Activated CD4-positive, alpha-beta memory T cell treated with anti-CD3 and anti-CD28 coated beads for 36 hours (primary cell): ENCODE measurements around the gene FAM107B. TPM values are rescaled to one million over a fixed set of nuclear protein-coding genes. Genes with fewer than 3 reads are reported as not detected.

Experiments
- CTCF ChIA-PET: fragments of 350-600 bp; sonication (Branson Sonifier 250); formaldehyde crosslinking; loops from one replicate; lab custom pipeline; 2021; ENCODE audit warnings: antibody characterized with exemption, inconsistent platforms; lab: Charles Lee
- POLR2A ChIA-PET: fragments of 350-600 bp; sonication (Branson Sonifier 250); formaldehyde crosslinking; loops from one replicate; lab custom pipeline; 2021; ENCODE audit warnings: antibody characterized with exemption; lab: Charles Lee
- DNase-seq: peaks from one replicate; pipeline ENCODE4 v3.0.0-alpha.2; 2020
- H3K27ac Mint-ChIP-seq: one replicate; pipeline ENCODE4 v1.8.0; 2021; ENCODE audit warnings: mixed read lengths
- H3K27me3 Mint-ChIP-seq: one replicate; pipeline ENCODE4 v1.8.0; 2021; ENCODE audit warnings: mixed read lengths
- H3K36me3 Mint-ChIP-seq: one replicate; pipeline ENCODE4 v1.8.0; 2021; ENCODE audit warnings: mixed read lengths
- H3K4me1 Mint-ChIP-seq: one replicate; pipeline ENCODE4 v1.8.0; 2021; ENCODE audit warnings: low read depth, mixed read lengths
- H3K4me3 Mint-ChIP-seq: one replicate; pipeline ENCODE4 v1.8.0; 2021; ENCODE audit warnings: mild to moderate bottlenecking, mixed read lengths
- H3K9me3 Mint-ChIP-seq: one replicate; pipeline ENCODE4 v1.8.0; 2021; ENCODE audit warnings: mixed read lengths
- intact Hi-C: fragments of 100-400 bp; cut with micrococcal nuclease; formaldehyde crosslinking; loops from one replicate; pipeline ENCODE4 v1.15.1; 2023
- total RNA-seq, 2 experiments: library from RNA; stranded (reverse); gene quantifications; one replicate each; pipeline ENCODE4 v1.2.3, GENCODE V29; 2021

Gene FAM107B
- total RNA-seq, 2 experiments from 2014 or later, result 132 to 138 TPM

- Mint-ChIP-seq H3K4me3 (no peak overlapping the region), H3K27ac (peak overlapping the region; percentile 90), H3K4me1 (peaks cover 91% of the 10 kb centered on the region), H3K27me3 (no peaks in the 10 kb centered on the region), H3K36me3 (peaks cover 39% of the 10 kb centered on the region), H3K9me3 (no peaks in the 10 kb centered on the region)
- ChIA-PET CTCF (no interaction called here), POLR2A (interaction anchor here (0.7 to 1.0 kb wide), 2 partner anchors 12 to 17 kb away, joined by 3 read pairs; no protein-coding TSS in a partner anchor)
- peak; percentile 43 for DNase-seq
- intact Hi-C loops, result loop anchor here (10.0 kb wide), 1 partner anchor 382 kb away; no protein-coding TSS in a partner anchor
Measured at GRCh38 chr10:14566498-14566897, 208.2 kb downstream of the FAM107B start.

GRCh38 chr10:14565199-14565598 lies 209.5 kb downstream of the FAM107B start:
- DNase-seq, result no peak
- peaks cover 31% of the 10 kb centered on the region for H3K36me3 Mint-ChIP-seq
- peaks cover 92% of the 10 kb centered on the region for H3K4me1 Mint-ChIP-seq
- H3K27me3 Mint-ChIP-seq, result no peaks in the 10 kb centered on the region
- no peak overlapping the region for H3K4me3 Mint-ChIP-seq
- H3K9me3 Mint-ChIP-seq, result no peaks in the 10 kb centered on the region
- CTCF ChIA-PET, result no interaction called here
- peak overlapping the region; percentile 90 for H3K27ac Mint-ChIP-seq
- POLR2A ChIA-PET, result interaction anchor here (1.2 to 1.6 kb wide), 4 partner anchors 11 to 40 kb away, joined by 3 to 4 read pairs (median 3); no protein-coding TSS in a partner anchor
- intact Hi-C loops, result loop anchor here (10.0 kb wide), 1 partner anchor 380 kb away; no protein-coding TSS in a partner anchor

GRCh38 chr10:14564268-14564744 lies 210.4 kb downstream of the FAM107B start:
- CTCF ChIA-PET, result interaction anchor here (1.1 to 1.3 kb wide), 2 partner anchors 20 to 27 kb away, joined by 3 to 4 read pairs; no protein-coding TSS in a partner anchor
- intact Hi-C loops, result loop anchor here (5.0 to 10.0 kb wide), 3 partner anchors 313 to 388 kb away; partner anchors contain the start of genes DCLRE1C and SUV39H2

DNA sequence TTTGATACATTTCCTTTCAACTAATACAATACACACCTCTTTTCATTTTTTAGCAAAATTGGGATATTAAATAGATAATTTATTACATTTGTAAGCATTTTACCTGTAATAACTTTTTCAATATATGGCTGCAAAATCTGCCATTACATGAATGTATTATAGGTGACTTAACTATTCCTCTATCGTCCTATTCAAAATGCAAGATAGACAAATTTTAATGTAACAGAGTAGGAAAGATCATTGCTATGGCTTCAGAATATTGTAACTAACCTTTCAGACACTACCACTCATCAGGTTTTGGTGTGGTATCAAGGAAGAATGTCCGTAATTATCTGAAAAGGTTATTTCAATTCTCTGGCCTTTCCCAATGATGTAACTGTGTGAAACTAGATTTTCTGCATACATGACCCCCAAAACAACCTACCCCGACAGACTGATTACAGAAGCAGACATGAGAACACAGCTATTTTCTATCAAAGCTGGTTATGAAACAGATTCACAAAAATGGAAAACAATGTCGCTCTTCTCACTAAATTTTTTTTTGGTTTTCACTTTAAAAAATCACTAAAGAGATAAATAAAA lies 211.2 kb downstream of the FAM107B start:
- ChIA-PET CTCF (interaction anchor here (1.1 to 2.7 kb wide), 6 partner anchors 10 to 274 kb away, joined by 3 to 11 read pairs (median 4); partner anchors contain the start of genes CDNF, HSPA14 and MSANTD7), POLR2A (interaction anchor here (1.0 to 2.8 kb wide), 6 partner anchors 9 to 274 kb away, joined by 3 to 11 read pairs (median 4); partner anchors contain the start of genes CDNF, HSPA14 and MSANTD7)
- intact Hi-C loops, result loop anchor here (5.0 to 10.0 kb wide), 3 partner anchors 314 to 389 kb away; partner anchors contain the start of genes DCLRE1C and SUV39H2
- Mint-ChIP-seq H3K27ac (peak overlapping the region; percentile 90), H3K9me3 (no peaks in the 10 kb centered on the region), H3K4me1 (peaks cover 91% of the 10 kb centered on the region), H3K4me3 (peak overlapping the region; percentile 50), H3K36me3 (peaks cover 33% of the 10 kb centered on the region), H3K27me3 (no peaks in the 10 kb centered on the region)
- DNase-seq, result no peak

More at GRCh38 chr10:14564268-14564744, 210.4 kb downstream of the FAM107B start:
- Mint-ChIP-seq H3K9me3 (no peaks in the 10 kb centered on the region), H3K4me3 (peak overlapping the region; percentile 61), H3K36me3 (peaks cover 33% of the 10 kb centered on the region), H3K27me3 (no peaks in the 10 kb centered on the region), H3K4me1 (peaks cover 91% of the 10 kb centered on the region), H3K27ac (peak overlapping the region; percentile 90)
- POLR2A ChIA-PET, result interaction anchor here (1.2 to 1.6 kb wide), 4 partner anchors 10 to 41 kb away, joined by 3 to 4 read pairs (median 3); no protein-coding TSS in a partner anchor
- DNase-seq, result peak; percentile 40

- peaks cover 91% of the 10 kb centered on the region for H3K4me1 Mint-ChIP-seq
- peak overlapping the region; percentile 49 for H3K4me3 Mint-ChIP-seq
- ChIA-PET POLR2A (interaction anchor here (1.0 to 2.8 kb wide), 7 partner anchors 9 to 275 kb away, joined by 3 to 11 read pairs (median 7); partner anchors contain the start of genes CDNF, HSPA14 and MSANTD7), CTCF (interaction anchor here (1.0 to 2.7 kb wide), 8 partner anchors 8 to 275 kb away, joined by 3 to 11 read pairs (median 5); partner anchors contain the start of genes CDNF, HSPA14 and MSANTD7)
- peak overlapping the region; percentile 90 for H3K27ac Mint-ChIP-seq
- intact Hi-C loops, result loop anchor here (5.0 to 10.0 kb wide), 3 partner anchors 314 to 389 kb away; partner anchors contain the start of genes DCLRE1C and SUV39H2
- H3K27me3 Mint-ChIP-seq, result no peaks in the 10 kb centered on the region
- DNase-seq, result no peak
- peaks cover 31% of the 10 kb centered on the region for H3K36me3 Mint-ChIP-seq
- no peaks in the 10 kb centered on the region for H3K9me3 Mint-ChIP-seq
Measured at GRCh38 chr10:14563076-14563336, 211.7 kb downstream of the FAM107B start.

DNA sequence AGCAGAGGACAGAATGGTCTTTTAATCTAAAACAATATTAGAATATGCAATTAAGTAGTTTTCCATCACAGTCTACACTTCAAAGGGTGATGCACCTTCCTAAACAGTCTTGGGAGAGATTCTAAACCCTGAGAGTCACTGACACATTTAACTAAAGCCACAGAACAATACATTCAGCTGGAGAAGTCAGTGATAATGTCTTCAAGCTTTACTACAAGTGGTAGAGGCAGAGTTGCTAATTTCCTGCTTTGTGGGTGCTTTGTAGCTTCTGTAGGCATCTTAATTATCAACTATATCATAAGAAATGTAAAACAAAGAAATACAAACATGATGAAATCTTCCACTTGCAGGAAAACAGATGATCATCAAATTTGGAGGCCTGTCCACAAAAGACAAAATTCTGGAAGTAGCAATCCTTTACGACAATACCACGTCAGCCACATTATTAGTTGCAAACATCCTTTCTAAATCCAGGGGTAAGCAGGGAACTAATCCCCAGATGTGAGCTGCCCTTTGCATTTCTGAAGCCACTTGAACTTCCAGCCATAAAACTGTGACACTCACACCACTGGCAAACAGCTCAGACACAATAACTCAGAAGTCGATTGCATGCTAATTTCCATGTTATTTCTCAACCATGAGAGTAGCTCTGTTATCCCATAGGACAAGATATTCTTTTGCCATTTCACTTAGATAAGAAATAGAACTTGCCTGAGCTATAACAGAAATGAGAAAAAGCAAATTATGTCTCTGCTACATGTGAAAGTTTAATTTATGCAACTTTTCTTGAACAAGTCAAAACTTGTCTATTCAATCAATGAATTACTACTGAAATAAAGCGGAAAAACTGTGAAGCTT lies 212.2 kb downstream of the FAM107B start:
- intact Hi-C loops, result loop anchor here (1.0 to 10.0 kb wide), 5 partner anchors 9 to 390 kb away; partner anchors contain the start of genes DCLRE1C and SUV39H2
- DNase-seq, result no peak
- Mint-ChIP-seq H3K9me3 (no peaks in the 10 kb centered on the region), H3K27ac (peak overlapping the region; percentile 90), H3K4me3 (peak overlapping the region; percentile 49), H3K27me3 (no peaks in the 10 kb centered on the region), H3K36me3 (peaks cover 28% of the 10 kb centered on the region), H3K4me1 (peaks cover 91% of the 10 kb centered on the region)
- ChIA-PET POLR2A (interaction anchor here (1.0 to 2.8 kb wide), 8 partner anchors 10 to 275 kb away, joined by 3 to 11 read pairs (median 6); partner anchors contain the start of genes CDNF, HSPA14 and MSANTD7), CTCF (interaction anchor here (1.0 to 2.7 kb wide), 9 partner anchors 9 to 275 kb away, joined by 3 to 11 read pairs (median 5); partner anchors contain the start of genes CDNF, HSPA14 and MSANTD7)

- ChIA-PET POLR2A (interaction anchor here (0.5 to 2.8 kb wide), 5 partner anchors 9 to 87 kb away, joined by 3 to 11 read pairs (median 4); no protein-coding TSS in a partner anchor), CTCF (interaction anchor here (1.0 to 2.7 kb wide), 14 partner anchors 8 to 277 kb away, joined by 3 to 11 read pairs (median 4); partner anchors contain the start of genes CDNF, HSPA14 and MSANTD7)
- H3K9me3 Mint-ChIP-seq, result no peaks in the 10 kb centered on the region
- intact Hi-C loops, result loop anchor here (1.0 to 10.0 kb wide), 9 partner anchors 11 to 391 kb away; partner anchors contain the start of genes CDNF, DCLRE1C, HSPA14 and MSANTD7
- H3K4me3 Mint-ChIP-seq, result peak overlapping the region; percentile 50
- peak overlapping the region; percentile 90 for H3K27ac Mint-ChIP-seq
- no peaks in the 10 kb centered on the region for H3K27me3 Mint-ChIP-seq
- H3K36me3 Mint-ChIP-seq, result peaks cover 16% of the 10 kb centered on the region
- peak; percentile 61 for DNase-seq
- peaks cover 93% of the 10 kb centered on the region for H3K4me1 Mint-ChIP-seq
Measured at GRCh38 chr10:14560791-14561765, 213.6 kb downstream of the FAM107B start.

- H3K9me3 Mint-ChIP-seq, result no peaks in the 10 kb centered on the region
- ChIA-PET CTCF (interaction anchor here (0.6 to 2.2 kb wide), 14 partner anchors 9 to 278 kb away, joined by 3 to 10 read pairs (median 4); partner anchors contain the start of genes CDNF, HSPA14 and MSANTD7), POLR2A (interaction anchor here (0.5 to 1.1 kb wide), 2 partner anchors 17 to 88 kb away, joined by 4 to 6 read pairs; no protein-coding TSS in a partner anchor)
- peaks cover 16% of the 10 kb centered on the region for H3K36me3 Mint-ChIP-seq
- H3K27ac Mint-ChIP-seq, result peak overlapping the region; percentile 90
- DNase-seq, result peak; percentile 92
- H3K4me3 Mint-ChIP-seq, result peak overlapping the region; percentile 51
- H3K4me1 Mint-ChIP-seq, result peaks cover 93% of the 10 kb centered on the region
- intact Hi-C loops, result loop anchor here (1.0 to 10.0 kb wide), 9 partner anchors 12 to 392 kb away; partner anchors contain the start of genes CDNF, DCLRE1C, HSPA14 and MSANTD7
- no peaks in the 10 kb centered on the region for H3K27me3 Mint-ChIP-seq
Measured at GRCh38 chr10:14560274-14560673, 214.4 kb downstream of the FAM107B start.

GRCh38 chr10:14558025-14558424 lies 216.7 kb downstream of the FAM107B start:
- Mint-ChIP-seq H3K4me1 (peaks cover 96% of the 10 kb centered on the region), H3K9me3 (no peaks in the 10 kb centered on the region), H3K27ac (peak overlapping the region; percentile 83), H3K27me3 (no peaks in the 10 kb centered on the region), H3K4me3 (peak overlapping the region; percentile 15), H3K36me3 (peaks cover 22% of the 10 kb centered on the region)
- intact Hi-C loops, result no loop called here
- ChIA-PET POLR2A (interaction anchor here (0.5 to 1.6 kb wide), 2 partner anchors 15 to 283 kb away, joined by 3 read pairs; no protein-coding TSS in a partner anchor), CTCF (interaction anchor here (0.9 to 1.8 kb wide), 9 partner anchors 10 to 362 kb away, joined by 3 to 8 read pairs (median 3); no protein-coding TSS in a partner anchor)
- no peak for DNase-seq
